ENCODE results near the gene VWA1.

DNA sequence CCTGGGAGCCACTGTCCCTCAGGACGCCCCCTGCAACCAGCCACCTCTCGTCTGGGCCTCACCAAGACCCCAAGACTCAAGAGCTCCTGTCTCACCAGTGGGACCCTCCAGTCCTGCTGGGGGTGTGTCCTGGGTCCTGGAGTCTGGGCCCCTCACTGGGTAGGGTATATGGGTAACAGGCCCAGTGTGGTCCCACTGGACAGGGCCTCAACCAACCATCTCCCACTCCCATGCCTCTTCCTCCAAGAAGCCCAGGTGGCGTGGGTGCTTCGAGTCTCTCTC lies 725 bp upstream of the VWA1 start:
- TF ChIP-seq SP1 (CRISPR knock-in tag; conservative IDR thresholded peaks at IDR 0.05) (no peak), CTCF (IDR thresholded peaks at IDR 0.05) (no peak), IRF2 (CRISPR knock-in tag; IDR thresholded peaks at IDR 0.05; ENCODE audit: borderline replicate concordance, low read depth) (no peak), ZNF671 (CRISPR knock-in tag; IDR thresholded peaks at IDR 0.05) (no peak)
